Kidney epithelial cell (primary cell): ENCODE measurements around the gene CDC42BPG. TPM values are rescaled to one million over a fixed set of nuclear protein-coding genes. Genes with fewer than 3 reads are reported as not detected.

Experiments used
- DNase-seq: peaks from one replicate; pipeline ENCODE4 v3.0.0-alpha.2; 2010; ENCODE audit warnings: low read depth
- H3K27me3 ChIP-seq: 2 replicates; pipeline ENCODE4 v1.6.0; 2011; ENCODE audit warnings: low read length; ENCODE audit not compliant: control insufficient read depth, insufficient read depth
- H3K36me3 ChIP-seq: 2 replicates; pipeline ENCODE4 v1.5.1; 2011; ENCODE audit warnings: low read length; ENCODE audit not compliant: control insufficient read depth, insufficient read depth
- H3K4me3 ChIP-seq: 2 replicates; pipeline ENCODE4 v1.5.1; 2011; ENCODE audit warnings: low read depth, mild to moderate bottlenecking, control low read depth, low read length
- total RNA-seq: library from RNA; depleted of rRNA; stranded (reverse); fragments of >200 nt; gene quantifications from 2 replicates; pipeline ENCODE4 v1.2.3, GENCODE V29; 2015
- TF ChIP-seq, protein P1 (sequence below): IDR thresholded peaks from 2 replicates; pipeline ENCODE4 v1.5.1; 2011; ENCODE audit warnings: mild to moderate bottlenecking, moderate library complexity, low read length, control low read depth, inconsistent platforms; ENCODE audit not compliant: insufficient read depth, poor library complexity, severe bottlenecking

The CDC42BPG gene
- total RNA-seq, 1 donor from 2014 or later, result 10.7 TPM

DNA sequence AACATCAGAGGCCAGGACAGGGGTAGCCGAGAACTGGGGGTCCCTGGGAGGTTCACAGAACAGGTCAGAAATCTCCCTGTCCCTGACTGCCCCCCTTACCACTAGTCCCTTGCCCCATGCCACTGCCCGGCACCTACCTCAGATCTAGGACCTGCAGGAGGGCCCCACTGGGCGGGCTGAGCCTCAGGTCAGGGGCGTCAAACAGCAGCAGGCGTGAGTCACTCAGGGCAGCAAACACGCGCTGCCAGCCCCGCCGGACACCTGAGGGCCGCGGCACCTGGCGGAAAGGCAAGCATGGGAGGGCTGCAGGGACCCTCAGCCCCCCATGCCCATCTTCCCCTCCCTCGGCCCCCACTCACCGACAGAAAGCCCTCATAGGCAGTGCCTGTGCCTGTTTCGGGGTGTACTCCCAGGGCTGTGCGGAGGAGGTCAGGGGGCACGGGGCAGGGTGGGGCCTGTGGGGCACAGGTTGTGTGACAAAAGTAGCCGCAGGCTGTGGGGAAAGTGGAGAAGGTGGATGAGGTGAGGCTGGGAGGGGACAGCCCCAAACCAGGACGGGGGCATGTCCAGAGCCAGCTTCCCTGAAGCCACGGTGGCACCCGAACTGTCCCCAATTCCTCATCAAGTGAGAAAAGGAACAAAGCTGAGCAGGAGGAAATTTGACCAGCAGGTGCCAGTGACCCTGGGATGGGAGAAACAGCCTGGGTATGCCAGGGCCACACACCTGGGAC lies 11.8 kb downstream of the CDC42BPG start:
- Histone ChIP-seq H3K4me3 (no peak overlapping the region), H3K36me3 (no peaks in the 10 kb centered on the region), H3K27me3 (no peaks in the 10 kb centered on the region)
- DNase-seq, result no peak
- TF ChIP-seq, protein P1, sequence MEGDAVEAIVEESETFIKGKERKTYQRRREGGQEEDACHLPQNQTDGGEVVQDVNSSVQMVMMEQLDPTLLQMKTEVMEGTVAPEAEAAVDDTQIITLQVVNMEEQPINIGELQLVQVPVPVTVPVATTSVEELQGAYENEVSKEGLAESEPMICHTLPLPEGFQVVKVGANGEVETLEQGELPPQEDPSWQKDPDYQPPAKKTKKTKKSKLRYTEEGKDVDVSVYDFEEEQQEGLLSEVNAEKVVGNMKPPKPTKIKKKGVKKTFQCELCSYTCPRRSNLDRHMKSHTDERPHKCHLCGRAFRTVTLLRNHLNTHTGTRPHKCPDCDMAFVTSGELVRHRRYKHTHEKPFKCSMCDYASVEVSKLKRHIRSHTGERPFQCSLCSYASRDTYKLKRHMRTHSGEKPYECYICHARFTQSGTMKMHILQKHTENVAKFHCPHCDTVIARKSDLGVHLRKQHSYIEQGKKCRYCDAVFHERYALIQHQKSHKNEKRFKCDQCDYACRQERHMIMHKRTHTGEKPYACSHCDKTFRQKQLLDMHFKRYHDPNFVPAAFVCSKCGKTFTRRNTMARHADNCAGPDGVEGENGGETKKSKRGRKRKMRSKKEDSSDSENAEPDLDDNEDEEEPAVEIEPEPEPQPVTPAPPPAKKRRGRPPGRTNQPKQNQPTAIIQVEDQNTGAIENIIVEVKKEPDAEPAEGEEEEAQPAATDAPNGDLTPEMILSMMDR, result no peak

DNA sequence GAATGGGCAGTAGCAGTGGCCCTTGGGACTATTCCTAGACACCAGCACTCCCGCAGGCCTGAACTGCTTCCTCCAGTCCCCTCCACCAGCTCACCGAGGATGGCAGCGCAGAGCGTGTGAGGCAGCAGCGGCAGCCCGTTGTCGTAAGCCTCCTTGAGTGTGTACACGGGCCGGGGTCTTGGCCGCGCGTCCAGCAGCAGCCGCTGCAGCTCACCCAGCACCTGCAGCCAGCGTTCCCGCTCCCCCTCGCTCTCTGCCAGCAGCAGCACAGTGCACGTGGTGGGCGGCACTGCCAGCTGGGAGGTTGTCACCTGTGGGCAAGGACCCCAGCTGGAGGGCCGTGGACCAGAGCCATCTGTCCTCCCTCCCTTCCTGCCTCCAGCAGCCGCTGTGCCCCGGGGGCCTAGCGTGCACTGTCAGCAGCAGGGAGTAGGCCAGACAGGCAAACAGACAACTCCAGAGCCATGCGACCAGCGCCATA lies 13.0 kb downstream of the CDC42BPG start:
- H3K4me3 ChIP-seq, result no peak overlapping the region
- no peak for DNase-seq
- TF ChIP-seq, protein P1, result no peak
- H3K36me3 ChIP-seq, result no peaks in the 10 kb centered on the region
- no peaks in the 10 kb centered on the region for H3K27me3 ChIP-seq

DNA sequence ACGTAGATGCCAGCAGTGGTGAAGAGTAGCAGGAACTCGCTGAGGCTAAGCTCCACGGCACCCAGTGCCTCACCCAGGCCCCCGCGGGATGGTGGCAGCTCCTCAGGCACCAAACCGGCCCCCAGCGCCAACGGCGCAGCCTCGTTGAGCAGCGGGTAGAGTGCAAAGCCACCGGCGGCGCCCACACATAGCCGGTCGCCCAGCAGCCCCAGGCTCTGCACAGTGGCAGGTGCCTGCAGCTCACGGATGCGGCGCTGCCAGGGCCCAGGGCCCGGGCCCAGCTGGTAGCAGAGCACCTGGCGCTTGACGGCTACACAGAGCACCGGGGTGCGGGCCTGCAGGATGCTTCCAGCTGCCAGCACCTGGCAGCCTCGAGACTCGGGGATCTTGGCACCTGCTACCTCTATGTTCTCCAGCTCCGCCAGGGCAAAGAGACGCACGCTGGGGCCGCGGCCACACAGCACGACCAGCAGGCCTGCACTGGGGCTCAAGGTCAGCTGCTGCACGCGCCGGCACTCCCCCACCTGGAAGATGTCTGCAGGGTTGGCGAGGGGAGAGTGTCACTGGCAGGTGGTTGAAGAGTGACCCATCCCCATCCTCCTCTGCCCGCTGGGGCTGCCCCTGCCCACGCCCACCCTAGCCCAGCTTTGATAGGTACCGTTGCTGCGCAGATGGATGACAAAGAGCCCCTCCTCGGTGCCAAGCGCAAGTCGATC lies 14.8 kb downstream of the CDC42BPG start:
- Histone ChIP-seq H3K4me3 (no peak overlapping the region), H3K36me3 (peaks cover 1% of the 10 kb centered on the region), H3K27me3 (no peaks in the 10 kb centered on the region)
- DNase-seq, result no peak
- TF ChIP-seq, protein P1, result no peak

DNA sequence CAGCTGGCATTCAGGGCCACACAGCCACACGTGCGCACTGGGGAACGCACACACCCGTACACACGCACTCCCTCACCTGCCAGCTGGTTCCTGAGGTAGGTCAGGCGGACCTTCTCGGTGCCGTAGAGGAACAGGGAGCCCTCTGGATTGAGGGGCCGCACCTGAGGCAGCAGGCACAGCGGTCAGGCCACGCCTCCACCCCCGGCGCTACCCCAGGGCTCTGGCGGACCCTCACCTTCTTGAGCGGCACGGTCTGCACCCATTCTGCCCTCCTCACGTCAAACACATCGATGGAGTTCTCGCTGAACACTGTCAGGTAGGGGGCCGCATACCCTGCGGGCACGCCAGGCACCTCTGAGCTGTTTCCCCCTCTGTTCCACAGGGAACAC lies 17.0 kb downstream of the CDC42BPG start:
- peaks cover 1% of the 10 kb centered on the region for H3K36me3 ChIP-seq
- TF ChIP-seq, protein P1, result no peak

DNA sequence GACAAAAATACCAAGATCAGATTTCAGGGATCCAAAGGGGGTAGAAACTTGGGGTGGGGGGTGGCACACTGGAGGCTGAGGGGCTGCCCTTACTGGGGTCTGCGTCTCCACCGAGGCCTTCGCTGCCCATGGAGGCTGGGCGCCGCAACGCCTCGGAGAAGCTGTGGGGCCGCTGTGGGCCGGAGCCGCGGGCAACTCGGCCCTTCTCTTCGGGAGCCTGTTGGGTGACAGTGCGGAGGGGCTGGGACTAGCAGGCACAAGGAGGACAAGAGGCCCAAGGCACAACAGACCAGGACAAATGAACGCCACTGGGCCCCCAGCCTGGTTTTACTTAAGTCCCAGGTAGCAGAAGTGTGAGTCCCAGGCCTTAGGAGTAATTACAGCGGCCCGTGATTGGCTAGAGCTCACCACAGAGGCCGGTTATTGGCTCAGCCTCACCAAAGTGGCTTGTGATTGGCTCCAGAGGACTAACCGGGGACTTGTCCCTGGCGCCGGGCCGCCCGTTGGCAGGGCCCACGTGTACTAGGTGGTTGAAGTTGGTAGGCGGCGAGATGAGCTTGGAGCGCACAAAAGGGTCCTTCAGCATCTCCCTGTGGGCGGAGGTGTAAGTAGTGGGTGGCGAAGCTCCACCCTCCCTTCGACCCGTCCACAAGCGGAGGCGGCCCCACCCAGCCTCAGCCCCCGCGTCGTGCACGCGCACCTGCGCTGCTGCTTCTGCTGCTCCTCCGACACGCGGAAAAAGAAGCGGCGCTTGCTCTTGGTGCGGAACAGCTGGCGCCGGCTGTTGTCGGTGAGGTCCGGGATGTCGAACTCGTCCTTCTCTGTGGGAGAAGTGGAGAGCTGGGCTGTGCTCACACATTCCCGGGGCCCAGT lies 17.6 kb downstream of the CDC42BPG start:
- H3K36me3 ChIP-seq, result peaks cover 1% of the 10 kb centered on the region
- TF ChIP-seq, protein P1, result no peak
- DNase-seq, result no peak
- H3K27me3 ChIP-seq, result no peaks in the 10 kb centered on the region
- no peak overlapping the region for H3K4me3 ChIP-seq

More for the DNA sequence above, 17.0 kb downstream of the CDC42BPG start:
- no peak for DNase-seq
- H3K4me3 ChIP-seq, result no peak overlapping the region
- H3K27me3 ChIP-seq, result no peaks in the 10 kb centered on the region
